Mucosa of descending colon (tissue), 3 donors: Measurements from ENCODE around the gene PIK3CD. TPM values are rescaled to one million over a fixed set of nuclear protein-coding genes. Genes with fewer than 3 reads are reported as not detected.
"Not testable (repeated sequence)": the region's sequence is repeated elsewhere in the genome, so short reads cannot be mapped to it uniquely, and the experiment has no call there.

ENCODE experiments used
- ATAC-seq: fragments of 200-7000 bp; cut with Tn5 transposase; one replicate; pipeline ENCODE4 v1.9.1; 2020; ENCODE audit warnings: mild to moderate bottlenecking, moderate library complexity
- DNase-seq, 3 donors: peaks; one replicate each; pipeline ENCODE4 v3.0.0-alpha.2; 2020
- H3K36me3 ChIP-seq: fragments of 200-600 bp; one replicate; pipeline ENCODE4 v1.8.0; 2021; ENCODE audit warnings: low read depth, mild to moderate bottlenecking
- H3K4me1 ChIP-seq: fragments of 200-600 bp; one replicate; pipeline ENCODE4 v1.8.0; 2021; ENCODE audit warnings: low read depth, mild to moderate bottlenecking
- H3K4me3 ChIP-seq: fragments of 200-600 bp; one replicate; pipeline ENCODE4 v1.8.0; 2021; ENCODE audit warnings: mild to moderate bottlenecking
- H3K9me3 ChIP-seq: fragments of 200-600 bp; one replicate; pipeline ENCODE4 v1.8.0; 2021; ENCODE audit warnings: mild to moderate bottlenecking
- CTCF ChIP-seq: fragments of 200-600 bp; IDR thresholded peaks from one replicate; pipeline ENCODE4 v1.8.0; 2022; ENCODE audit warnings: antibody characterized with exemption, mild to moderate bottlenecking
- intact Hi-C, 2 donors: fragments of 100-400 bp; cut with DNase I in 1 of 2; cut with micrococcal nuclease in 1 of 2; formaldehyde crosslinking; loops; one replicate each; pipeline versions ENCODE4 v1.11.0 to v1.11.1; 2022; cut with DNase I, micrococcal nuclease
- total RNA-seq, 3 donors: library from RNA; stranded (reverse); fragmentation: NEBNext Ultra II Directional in 2 of 3; extraction: Animal tissue kit (Norgen Biotek cat#: 25700) in 2 of 3; gene quantifications; one replicate each; pipeline versions ENCODE4 v1.2.1 to v1.2.4, GENCODE V29; 2021 to 2023
- donor health status: DM: no; HTN: no; CAD: no; lungs with moderate emphysema.
- donor health status: DM: no; HTN: no; CAD: no.
- donor health status: DM: no; HTN: yes; CAD: no.

Gene PIK3CD
- total RNA-seq, 3 donors from 2014 or later: 4.6 to 11.7 (median 4.8) TPM

GRCh38 chr1:9711466-9712020 is 60.0 kb downstream of the PIK3CD start:
- Histone ChIP-seq H3K4me3 (no peak overlapping the region), H3K4me1 (no peaks in the 10 kb centered on the region), H3K9me3 (no peaks in the 10 kb centered on the region), H3K36me3 (no peaks in the 10 kb centered on the region)
- DNase-seq (no peak), ATAC-seq (no peak)
- no peak for TF ChIP-seq CTCF
- intact Hi-C loops: no loop called here

GRCh38 chr1:9712767-9713166 is 61.2 kb downstream of the PIK3CD start:
- H3K4me3 ChIP-seq, DNase-seq, H3K36me3 ChIP-seq, H3K4me1 ChIP-seq, intact Hi-C loops, ATAC-seq, H3K9me3 ChIP-seq: not testable (repeated sequence)

DNA sequence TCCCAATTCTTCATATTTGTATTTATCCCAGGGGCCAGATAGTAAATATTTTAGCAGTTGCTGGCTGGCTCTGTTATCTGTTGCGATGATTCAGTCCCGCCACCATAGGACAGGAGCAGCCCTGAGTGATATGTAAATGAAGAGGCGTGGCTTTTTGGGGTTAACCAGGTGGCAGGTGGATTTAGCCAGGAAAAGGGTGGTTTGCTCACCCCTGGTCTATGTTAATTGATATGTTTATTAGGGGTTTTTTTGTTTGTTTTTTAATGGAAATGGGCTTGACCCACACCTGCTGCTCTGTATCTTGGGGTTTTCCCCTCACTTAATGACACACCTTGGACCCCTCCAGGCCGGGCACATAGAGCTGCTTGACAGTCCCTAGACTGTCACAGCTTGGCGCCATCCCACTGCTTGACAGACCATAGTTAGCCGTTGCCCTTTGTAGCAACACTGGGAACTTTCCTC is 62.8 kb downstream of the PIK3CD start:
- no peak overlapping the region for H3K4me3 ChIP-seq
- H3K36me3 ChIP-seq: no peaks in the 10 kb centered on the region
- intact Hi-C loops: no loop called here
- H3K9me3 ChIP-seq: no peaks in the 10 kb centered on the region
- DNase-seq (no peak), ATAC-seq (no peak)
- no peak for TF ChIP-seq CTCF
- H3K4me1 ChIP-seq: no peaks in the 10 kb centered on the region

DNA sequence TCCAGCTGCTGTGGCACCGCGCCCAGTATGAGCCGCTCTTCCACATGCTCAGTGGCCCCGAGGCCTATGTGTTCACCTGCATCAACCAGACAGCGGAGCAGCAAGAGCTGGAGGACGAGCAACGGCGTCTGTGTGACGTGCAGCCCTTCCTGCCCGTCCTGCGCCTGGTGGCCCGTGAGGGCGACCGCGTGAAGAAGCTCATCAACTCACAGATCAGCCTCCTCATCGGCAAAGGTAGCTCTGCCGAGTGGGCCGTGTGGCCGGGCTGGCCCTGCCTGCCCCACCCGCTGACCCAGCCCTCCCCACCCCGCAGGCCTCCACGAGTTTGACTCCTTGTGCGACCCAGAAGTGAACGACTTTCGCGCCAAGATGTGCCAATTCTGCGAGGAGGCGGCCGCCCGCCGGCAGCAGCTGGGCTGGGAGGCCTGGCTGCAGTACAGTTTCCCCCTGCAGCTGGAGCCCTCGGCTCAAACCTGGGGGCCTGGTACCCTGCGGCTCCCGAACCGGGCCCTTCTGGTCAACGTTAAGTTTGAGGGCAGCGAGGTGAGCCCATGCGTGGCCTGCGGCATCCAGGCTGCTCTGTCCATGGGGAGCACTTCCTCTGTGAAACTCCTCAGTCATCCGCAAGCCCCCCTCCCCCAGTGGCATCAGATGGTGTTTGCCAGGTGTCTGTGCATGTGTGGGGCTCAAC is 64.2 kb downstream of the PIK3CD start:
- no peak for TF ChIP-seq CTCF
- H3K4me3 ChIP-seq: no peak overlapping the region
- DNase-seq (peak in 1 of 3 donors; percentile 73), ATAC-seq (peak; percentile 26)
- H3K36me3 ChIP-seq: no peaks in the 10 kb centered on the region
- no peaks in the 10 kb centered on the region for H3K9me3 ChIP-seq
- no peaks in the 10 kb centered on the region for H3K4me1 ChIP-seq
- intact Hi-C loops: no loop called here

DNA sequence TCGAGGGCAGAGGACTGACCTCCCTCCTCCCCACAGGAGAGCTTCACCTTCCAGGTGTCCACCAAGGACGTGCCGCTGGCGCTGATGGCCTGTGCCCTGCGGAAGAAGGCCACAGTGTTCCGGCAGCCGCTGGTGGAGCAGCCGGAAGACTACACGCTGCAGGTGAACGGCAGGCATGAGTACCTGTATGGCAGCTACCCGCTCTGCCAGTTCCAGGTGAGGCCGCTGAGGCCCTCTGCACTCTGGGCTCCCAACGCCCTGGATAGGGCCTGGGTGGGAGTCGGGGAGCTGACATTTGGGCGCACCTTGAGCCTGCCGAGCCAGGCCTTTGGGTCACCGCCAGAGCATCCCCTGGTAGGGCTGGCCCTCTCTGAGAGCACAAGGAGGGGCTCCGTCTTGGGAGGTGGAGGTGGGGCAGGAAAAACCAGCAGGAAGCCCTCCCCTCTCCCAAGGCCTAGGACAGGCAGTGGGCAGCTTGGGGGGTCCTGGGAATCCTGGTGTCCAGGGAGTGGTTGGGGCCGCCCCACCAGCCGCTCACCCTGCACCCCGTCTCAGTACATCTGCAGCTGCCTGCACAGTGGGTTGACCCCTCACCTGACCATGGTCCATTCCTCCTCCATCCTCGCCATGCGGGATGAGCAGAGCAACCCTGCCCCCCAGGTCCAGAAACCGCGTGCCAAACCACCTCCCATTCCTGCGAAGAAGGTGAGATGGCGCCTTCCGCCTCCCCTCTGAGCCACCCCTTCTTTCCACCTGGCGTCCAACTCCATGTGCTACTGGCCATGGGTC is 65.1 kb downstream of the PIK3CD start:
- DNase-seq: no peak
- ATAC-seq: no peak
- no peaks in the 10 kb centered on the region for H3K9me3 ChIP-seq
- TF ChIP-seq CTCF: no peak
- H3K4me1 ChIP-seq: no peaks in the 10 kb centered on the region
- intact Hi-C loops: no loop called here
- no peak overlapping the region for H3K4me3 ChIP-seq
- H3K36me3 ChIP-seq: no peaks in the 10 kb centered on the region
